Osteoblast (primary cell): ENCODE results near the gene CAPG. TPM values are rescaled to one million over a fixed set of nuclear protein-coding genes. Genes with fewer than 3 reads are reported as not detected.

ENCODE experiments used
- DNase-seq: peaks from one replicate; pipeline ENCODE4 v3.0.0; 2011; ENCODE audit warnings: low spot score, mixed read lengths; ENCODE audit not compliant: insufficient read length; ENCODE audit errors: missing footprints
- H2AFZ ChIP-seq: 2 replicates; pipeline ENCODE4 v1.6.0; 2011; ENCODE audit warnings: mild to moderate bottlenecking, low read length
- H3K27ac ChIP-seq: 2 replicates; pipeline ENCODE4 v1.5.1; 2011; ENCODE audit warnings: mild to moderate bottlenecking, low read depth, low read length, moderate library complexity
- H3K27me3 ChIP-seq: 2 replicates; pipeline ENCODE4 v1.6.0; 2012; ENCODE audit warnings: mild to moderate bottlenecking, control low read depth, inconsistent platforms, low read length, moderate library complexity; ENCODE audit not compliant: insufficient read depth
- H3K36me3 ChIP-seq: 2 replicates; pipeline ENCODE4 v1.5.1; 2011; ENCODE audit warnings: mild to moderate bottlenecking, low read length, control low read depth, moderate library complexity; ENCODE audit not compliant: insufficient read depth
- H3K4me1 ChIP-seq: 2 replicates; pipeline ENCODE4 v1.5.1; 2011; ENCODE audit warnings: mild to moderate bottlenecking, low read length, control low read depth, moderate library complexity; ENCODE audit not compliant: insufficient read depth
- H3K4me2 ChIP-seq: 2 replicates; pipeline ENCODE4 v1.6.0; 2011; ENCODE audit warnings: mild to moderate bottlenecking, low read length; ENCODE audit not compliant: insufficient read depth
- H3K4me3 ChIP-seq: fragments of 200-600 bp; sonication (generic); 3 replicates; pipeline ENCODE4 v1.5.1; 2012; ENCODE audit warnings: mild to moderate bottlenecking, low read length, inconsistent platforms; ENCODE audit not compliant: insufficient read depth
- H3K79me2 ChIP-seq: 2 replicates; pipeline ENCODE4 v1.6.0; 2012; ENCODE audit warnings: mild to moderate bottlenecking, low read length, control low read depth, inconsistent platforms; ENCODE audit not compliant: insufficient read depth
- H3K9me3 ChIP-seq: 2 replicates; pipeline ENCODE4 v1.5.1; 2011; ENCODE audit warnings: low read depth, low read length, control low read depth
- H4K20me1 ChIP-seq: 2 replicates; pipeline ENCODE4 v1.6.0; 2012; ENCODE audit warnings: mild to moderate bottlenecking, low read length, control low read depth; ENCODE audit not compliant: insufficient read depth
- total RNA-seq: library from RNA; depleted of rRNA; stranded (reverse); fragments of >200 nt; gene quantifications from 2 replicates; pipeline ENCODE4 v1.2.3, GENCODE V29; 2012
- TF ChIP-seq, protein P1 (sequence below): IDR thresholded peaks from 2 replicates; pipeline ENCODE4 v1.5.1; 2011; ENCODE audit warnings: mild to moderate bottlenecking, low read depth, low read length, moderate library complexity; ENCODE audit errors: extremely low read depth

CAPG gene
- total RNA-seq, 1 donor = 140 TPM

DNA sequence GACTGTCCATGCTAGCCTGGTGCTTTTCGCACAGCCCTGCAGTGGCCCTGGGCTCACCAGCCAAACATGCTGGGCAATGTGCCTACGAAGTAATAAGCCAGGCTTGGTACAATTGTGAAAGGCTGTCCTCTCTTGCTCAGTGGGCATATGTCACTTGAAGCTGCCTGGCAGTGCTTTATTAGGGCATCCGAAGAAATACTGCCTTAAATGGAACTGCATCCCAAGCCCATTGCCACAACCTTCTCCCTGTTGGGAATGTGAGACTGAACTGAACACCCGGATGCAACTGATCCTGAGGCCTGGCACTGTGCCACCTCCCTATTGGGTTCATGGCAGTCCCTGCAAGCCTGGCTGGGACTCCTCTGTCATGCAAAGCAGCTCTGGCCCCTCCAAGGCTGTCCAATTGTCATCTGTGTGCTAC, 15.9 kb downstream of the CAPG start:
- peak overlapping the region; percentile 7 for H3K27ac ChIP-seq
- TF ChIP-seq, protein P1, sequence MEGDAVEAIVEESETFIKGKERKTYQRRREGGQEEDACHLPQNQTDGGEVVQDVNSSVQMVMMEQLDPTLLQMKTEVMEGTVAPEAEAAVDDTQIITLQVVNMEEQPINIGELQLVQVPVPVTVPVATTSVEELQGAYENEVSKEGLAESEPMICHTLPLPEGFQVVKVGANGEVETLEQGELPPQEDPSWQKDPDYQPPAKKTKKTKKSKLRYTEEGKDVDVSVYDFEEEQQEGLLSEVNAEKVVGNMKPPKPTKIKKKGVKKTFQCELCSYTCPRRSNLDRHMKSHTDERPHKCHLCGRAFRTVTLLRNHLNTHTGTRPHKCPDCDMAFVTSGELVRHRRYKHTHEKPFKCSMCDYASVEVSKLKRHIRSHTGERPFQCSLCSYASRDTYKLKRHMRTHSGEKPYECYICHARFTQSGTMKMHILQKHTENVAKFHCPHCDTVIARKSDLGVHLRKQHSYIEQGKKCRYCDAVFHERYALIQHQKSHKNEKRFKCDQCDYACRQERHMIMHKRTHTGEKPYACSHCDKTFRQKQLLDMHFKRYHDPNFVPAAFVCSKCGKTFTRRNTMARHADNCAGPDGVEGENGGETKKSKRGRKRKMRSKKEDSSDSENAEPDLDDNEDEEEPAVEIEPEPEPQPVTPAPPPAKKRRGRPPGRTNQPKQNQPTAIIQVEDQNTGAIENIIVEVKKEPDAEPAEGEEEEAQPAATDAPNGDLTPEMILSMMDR = no peak
- no peak overlapping the region for H2AFZ ChIP-seq
- no peaks in the 10 kb centered on the region for H4K20me1 ChIP-seq
- H3K79me2 ChIP-seq = no peaks in the 10 kb centered on the region
- peak overlapping the region; percentile 27 for H3K4me2 ChIP-seq
- no peaks in the 10 kb centered on the region for H3K27me3 ChIP-seq
- DNase-seq = peak; percentile 58
- H3K4me3 ChIP-seq = no peak overlapping the region
- H3K9me3 ChIP-seq = no peaks in the 10 kb centered on the region
- peaks cover 20% of the 10 kb centered on the region for H3K36me3 ChIP-seq
- peaks cover 12% of the 10 kb centered on the region for H3K4me1 ChIP-seq

DNA sequence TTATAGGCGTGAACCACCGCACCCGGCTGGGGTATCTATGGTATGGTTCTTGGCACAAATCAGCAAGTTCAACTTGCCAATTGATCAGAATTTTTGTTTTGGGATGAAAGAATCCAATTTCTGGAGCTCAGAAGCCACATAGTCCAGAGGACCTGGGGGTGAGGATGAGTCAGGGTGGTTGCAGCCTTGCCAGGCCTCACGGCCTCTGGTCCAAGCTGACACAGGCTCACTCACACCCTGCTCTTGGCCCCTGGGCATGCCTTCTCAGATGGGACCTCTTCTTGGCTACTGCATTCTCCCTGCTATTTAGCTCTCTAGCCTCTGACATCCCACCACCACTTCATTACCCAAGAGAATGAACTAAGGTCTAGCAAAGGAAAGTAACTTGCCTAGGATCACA, 16.3 kb downstream of the CAPG start:
- peaks cover 12% of the 10 kb centered on the region for H3K4me1 ChIP-seq
- H3K4me2 ChIP-seq = peak overlapping the region; percentile 27
- no peak overlapping the region for H2AFZ ChIP-seq
- TF ChIP-seq, protein P1 = no peak
- no peaks in the 10 kb centered on the region for H3K79me2 ChIP-seq
- DNase-seq = peak; percentile 88
- no peaks in the 10 kb centered on the region for H3K9me3 ChIP-seq
- H4K20me1 ChIP-seq = no peaks in the 10 kb centered on the region
- H3K36me3 ChIP-seq = peaks cover 20% of the 10 kb centered on the region
- H3K27ac ChIP-seq = peak overlapping the region; percentile 7
- no peak overlapping the region for H3K4me3 ChIP-seq
- no peaks in the 10 kb centered on the region for H3K27me3 ChIP-seq

DNA sequence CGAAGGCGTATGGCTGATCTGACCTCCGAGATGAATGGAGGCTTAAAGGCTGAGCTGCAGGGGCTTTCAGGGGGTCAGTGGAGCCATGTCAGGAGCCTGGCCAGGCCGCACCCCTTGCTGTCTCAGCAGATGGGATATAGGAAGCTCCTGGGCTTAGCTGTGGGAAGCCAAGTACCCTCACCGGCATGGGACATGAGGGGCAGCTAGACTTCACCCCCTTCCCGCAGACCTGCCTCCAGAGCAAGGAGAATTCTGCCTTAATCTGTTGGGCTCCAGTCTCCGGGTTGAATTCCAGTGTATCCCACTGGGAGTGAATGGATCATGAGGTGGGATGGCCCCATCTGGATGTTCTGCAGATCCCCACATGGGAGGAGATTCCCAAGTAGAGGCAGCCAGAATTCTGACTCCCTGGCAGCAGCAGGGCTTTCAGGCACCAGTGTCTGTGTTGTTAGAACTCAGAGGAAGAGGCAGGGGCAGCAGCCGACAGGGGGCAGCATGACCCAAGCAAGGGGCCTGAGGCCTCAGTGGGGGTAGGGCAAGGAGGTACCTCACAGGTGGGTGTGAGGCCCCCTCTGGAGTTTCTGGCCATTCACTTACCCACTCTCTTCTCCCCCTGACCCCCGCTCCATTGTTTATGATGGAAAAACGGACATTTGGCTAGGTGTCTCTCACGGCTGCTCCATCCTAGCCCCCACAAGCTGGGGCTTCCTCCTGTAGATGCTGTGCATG, 19.1 kb downstream of the CAPG start:
- Histone ChIP-seq H3K79me2 (no peaks in the 10 kb centered on the region), H3K27ac (no peak overlapping the region), H3K36me3 (peaks cover 32% of the 10 kb centered on the region), H3K4me2 (no peak overlapping the region), H4K20me1 (no peaks in the 10 kb centered on the region), H3K9me3 (no peaks in the 10 kb centered on the region), H3K4me1 (peaks cover 8% of the 10 kb centered on the region), H3K4me3 (no peak overlapping the region), H2AFZ (no peak overlapping the region), H3K27me3 (no peaks in the 10 kb centered on the region)
- TF ChIP-seq, protein P1 = peak; percentile 59
- DNase-seq = peak; percentile 68

DNA sequence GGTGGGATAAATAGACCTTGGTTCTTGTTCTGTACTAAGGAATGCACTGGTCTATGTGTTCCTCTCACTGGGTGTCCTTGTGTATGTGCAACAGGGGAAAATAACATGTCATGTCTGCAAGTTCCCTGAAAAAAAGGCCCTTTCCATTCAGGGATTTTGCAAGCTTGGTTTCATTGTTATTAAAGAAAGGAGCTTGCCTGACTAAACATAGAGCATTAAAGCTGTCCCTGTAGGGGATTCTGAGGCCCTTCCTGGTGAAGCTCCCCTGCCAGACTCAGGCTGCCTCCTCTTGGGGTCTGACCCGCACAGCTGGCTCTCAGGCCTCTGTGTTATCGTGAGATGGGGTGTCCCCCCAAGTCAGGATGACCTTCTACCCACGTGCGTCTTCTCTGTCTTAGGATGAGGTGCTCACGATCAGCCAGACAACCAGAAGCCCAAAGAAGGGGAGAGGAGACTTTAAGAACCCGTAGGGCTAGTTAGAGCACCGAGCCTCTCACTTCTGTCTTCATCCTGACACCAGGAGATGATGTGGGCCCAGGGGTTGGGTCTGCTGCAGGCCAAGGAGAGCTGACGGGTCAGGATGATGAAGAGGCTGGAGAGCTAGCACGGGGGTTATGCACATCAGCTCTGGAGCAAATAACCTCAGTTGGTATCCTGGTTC, 21.2 kb downstream of the CAPG start:
- no peaks in the 10 kb centered on the region for H3K79me2 ChIP-seq
- H3K4me2 ChIP-seq = no peak overlapping the region
- no peaks in the 10 kb centered on the region for H3K27me3 ChIP-seq
- H3K36me3 ChIP-seq = peaks cover 42% of the 10 kb centered on the region
- no peak overlapping the region for H2AFZ ChIP-seq
- H3K4me1 ChIP-seq = peaks cover 2% of the 10 kb centered on the region
- H3K4me3 ChIP-seq = no peak overlapping the region
- TF ChIP-seq, protein P1 = no peak
- H3K9me3 ChIP-seq = no peaks in the 10 kb centered on the region
- no peak overlapping the region for H3K27ac ChIP-seq
- H4K20me1 ChIP-seq = no peaks in the 10 kb centered on the region
- no peak for DNase-seq
